ENCODE measurements around the gene MCUB. TPM values are rescaled to one million over a fixed set of nuclear protein-coding genes. Genes with fewer than 3 reads are reported as not detected.

The MCUB gene
- total RNA-seq, 1 donor from 2014 or later = 44.9 TPM

DNA sequence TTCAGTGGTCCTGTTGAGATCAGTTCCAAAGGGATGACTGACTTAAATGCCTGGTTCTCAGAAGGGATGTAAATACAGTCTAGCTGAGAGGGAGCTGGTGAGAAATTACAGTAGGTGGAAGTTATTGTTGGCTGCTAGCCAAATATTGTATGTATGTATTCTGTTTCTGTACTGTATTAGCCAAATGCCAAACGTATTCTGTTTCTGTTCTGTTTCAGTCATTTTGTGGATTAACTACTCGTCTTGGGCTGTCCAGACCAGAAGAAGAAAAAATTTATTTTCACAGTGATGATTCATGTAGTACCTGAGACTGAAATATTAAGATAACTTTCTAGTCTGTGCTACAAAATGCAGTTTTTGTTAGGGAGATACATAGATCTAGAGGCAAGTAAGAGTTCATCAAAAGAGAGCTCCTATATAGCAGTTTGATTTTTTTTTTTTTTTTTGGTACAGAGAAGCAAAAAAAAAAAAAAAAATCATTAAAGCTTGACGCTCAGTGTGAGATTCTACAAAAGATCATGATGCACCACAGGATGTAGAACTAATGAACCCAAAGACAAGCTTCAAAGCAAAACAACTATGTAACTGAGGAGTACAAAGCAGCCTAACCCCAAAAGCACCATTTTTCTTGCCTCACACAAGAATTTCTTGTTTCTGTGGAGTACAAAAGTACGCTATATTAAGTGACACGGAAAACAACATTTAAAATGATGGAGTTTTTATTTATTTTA lies 88.4 kb downstream of the MCUB start:
- TF ChIP-seq, protein P1, sequence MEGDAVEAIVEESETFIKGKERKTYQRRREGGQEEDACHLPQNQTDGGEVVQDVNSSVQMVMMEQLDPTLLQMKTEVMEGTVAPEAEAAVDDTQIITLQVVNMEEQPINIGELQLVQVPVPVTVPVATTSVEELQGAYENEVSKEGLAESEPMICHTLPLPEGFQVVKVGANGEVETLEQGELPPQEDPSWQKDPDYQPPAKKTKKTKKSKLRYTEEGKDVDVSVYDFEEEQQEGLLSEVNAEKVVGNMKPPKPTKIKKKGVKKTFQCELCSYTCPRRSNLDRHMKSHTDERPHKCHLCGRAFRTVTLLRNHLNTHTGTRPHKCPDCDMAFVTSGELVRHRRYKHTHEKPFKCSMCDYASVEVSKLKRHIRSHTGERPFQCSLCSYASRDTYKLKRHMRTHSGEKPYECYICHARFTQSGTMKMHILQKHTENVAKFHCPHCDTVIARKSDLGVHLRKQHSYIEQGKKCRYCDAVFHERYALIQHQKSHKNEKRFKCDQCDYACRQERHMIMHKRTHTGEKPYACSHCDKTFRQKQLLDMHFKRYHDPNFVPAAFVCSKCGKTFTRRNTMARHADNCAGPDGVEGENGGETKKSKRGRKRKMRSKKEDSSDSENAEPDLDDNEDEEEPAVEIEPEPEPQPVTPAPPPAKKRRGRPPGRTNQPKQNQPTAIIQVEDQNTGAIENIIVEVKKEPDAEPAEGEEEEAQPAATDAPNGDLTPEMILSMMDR (IDR thresholded peaks at IDR 0.05; ENCODE audit: unreplicated experiment) = no peak
- H3K36me3 Mint-ChIP-seq (ENCODE audit: low read depth, unreplicated experiment) = no peaks in the 10 kb centered on the region
- H3K4me3 Mint-ChIP-seq (ENCODE audit: unreplicated experiment) = no peak overlapping the region
- DNase-seq (ENCODE audit: low spot score) = no peak
- no peaks in the 10 kb centered on the region for H3K9me3 Mint-ChIP-seq (ENCODE audit: unreplicated experiment)
- peaks cover 9% of the 10 kb centered on the region for H3K4me1 Mint-ChIP-seq (ENCODE audit: unreplicated experiment)
- H3K27ac Mint-ChIP-seq (ENCODE audit: unreplicated experiment) = peak overlapping the region; percentile 7
- no peaks in the 10 kb centered on the region for H3K27me3 Mint-ChIP-seq (ENCODE audit: unreplicated experiment)

DNA sequence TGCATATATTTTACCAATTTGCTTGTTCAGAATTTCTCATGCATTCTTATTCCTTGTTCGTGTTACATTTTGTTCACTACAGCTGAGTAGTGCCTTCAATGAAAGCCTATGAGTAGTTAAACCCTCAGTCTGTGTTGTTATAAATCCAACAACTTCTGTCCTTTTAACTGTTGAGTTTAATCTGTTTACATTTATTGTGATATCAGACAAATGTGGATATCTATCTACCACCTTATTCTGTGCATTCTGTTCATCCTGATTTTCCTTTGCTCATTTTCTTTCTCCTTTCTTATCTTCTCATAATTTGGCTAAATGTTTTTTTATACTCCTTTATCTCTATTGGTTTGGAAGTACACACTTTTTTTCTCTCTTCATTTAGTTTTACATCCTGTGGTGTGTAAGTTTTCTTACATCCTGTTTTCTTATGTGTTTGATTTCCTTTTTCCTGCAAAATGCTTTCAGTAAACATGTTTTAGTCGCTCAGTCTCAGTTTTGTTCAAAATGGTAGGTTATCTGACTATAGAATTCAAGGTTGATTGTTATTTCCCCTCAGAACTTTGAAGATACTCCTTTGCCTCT lies 89.0 kb downstream of the MCUB start:
- TF ChIP-seq, protein P1 (IDR thresholded peaks at IDR 0.05; ENCODE audit: unreplicated experiment) = no peak
- peaks cover 9% of the 10 kb centered on the region for H3K4me1 Mint-ChIP-seq (ENCODE audit: unreplicated experiment)
- H3K27ac Mint-ChIP-seq (ENCODE audit: unreplicated experiment) = peak overlapping the region; percentile 40
- H3K27me3 Mint-ChIP-seq (ENCODE audit: unreplicated experiment) = no peaks in the 10 kb centered on the region
- H3K36me3 Mint-ChIP-seq (ENCODE audit: low read depth, unreplicated experiment) = no peaks in the 10 kb centered on the region
- H3K9me3 Mint-ChIP-seq (ENCODE audit: unreplicated experiment) = no peaks in the 10 kb centered on the region
- H3K4me3 Mint-ChIP-seq (ENCODE audit: unreplicated experiment) = no peak overlapping the region
- DNase-seq (ENCODE audit: low spot score) = no peak

DNA sequence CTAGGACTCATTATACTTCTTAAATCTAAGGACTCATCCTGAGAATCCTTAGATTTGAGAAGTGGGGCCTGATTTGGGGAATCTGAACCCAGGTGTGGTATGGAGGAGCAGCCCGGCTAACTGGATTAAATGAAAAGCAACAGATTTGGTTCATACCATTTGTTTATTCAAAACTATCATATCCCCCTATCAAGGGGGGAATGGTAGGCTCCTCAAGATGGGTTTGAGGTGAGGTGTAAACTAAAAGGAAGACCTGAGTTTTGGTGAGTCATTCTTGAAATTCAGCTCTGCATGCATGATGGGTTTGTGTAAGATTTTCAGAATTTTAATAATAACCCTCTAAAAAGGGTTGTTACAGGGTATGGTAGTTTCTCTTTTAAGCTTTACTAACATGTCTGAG lies 89.8 kb downstream of the MCUB start:
- Mint-ChIP-seq H3K4me1 (ENCODE audit: unreplicated experiment) (peaks cover 9% of the 10 kb centered on the region), H3K36me3 (ENCODE audit: low read depth, unreplicated experiment) (no peaks in the 10 kb centered on the region), H3K9me3 (ENCODE audit: unreplicated experiment) (no peaks in the 10 kb centered on the region), H3K27me3 (ENCODE audit: unreplicated experiment) (no peaks in the 10 kb centered on the region), H3K27ac (ENCODE audit: unreplicated experiment) (no peak overlapping the region), H3K4me3 (ENCODE audit: unreplicated experiment) (no peak overlapping the region)
- DNase-seq (ENCODE audit: low spot score) = no peak
- TF ChIP-seq, protein P1 (IDR thresholded peaks at IDR 0.05; ENCODE audit: unreplicated experiment) = no peak

DNA sequence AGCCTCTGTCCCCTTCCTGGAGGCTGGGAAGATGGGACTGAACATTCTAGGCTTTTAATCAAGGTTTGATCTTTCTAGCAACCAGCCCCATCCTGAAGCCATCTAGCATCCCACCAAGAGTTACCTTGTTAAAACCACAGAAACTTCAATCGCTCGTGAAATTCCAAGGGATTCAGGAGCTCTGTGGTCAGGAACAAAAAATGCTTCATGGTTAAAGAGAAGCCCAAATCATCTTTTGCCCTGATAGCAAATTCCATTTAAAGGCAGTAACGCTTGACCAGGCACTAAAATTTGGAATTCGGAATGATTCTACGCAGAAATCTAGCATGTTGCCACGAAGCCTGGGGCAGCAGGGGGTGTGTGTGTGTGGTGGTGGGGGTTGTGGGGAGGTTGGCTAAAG lies 95.3 kb downstream of the MCUB start:
- TF ChIP-seq, protein P1 (IDR thresholded peaks at IDR 0.05; ENCODE audit: unreplicated experiment) = no peak
- H3K9me3 Mint-ChIP-seq (ENCODE audit: unreplicated experiment) = no peaks in the 10 kb centered on the region
- H3K4me1 Mint-ChIP-seq (ENCODE audit: unreplicated experiment) = no peaks in the 10 kb centered on the region
- no peak for DNase-seq (ENCODE audit: low spot score)
- H3K27ac Mint-ChIP-seq (ENCODE audit: unreplicated experiment) = no peak overlapping the region
- no peaks in the 10 kb centered on the region for H3K27me3 Mint-ChIP-seq (ENCODE audit: unreplicated experiment)
- no peaks in the 10 kb centered on the region for H3K36me3 Mint-ChIP-seq (ENCODE audit: low read depth, unreplicated experiment)
- no peak overlapping the region for H3K4me3 Mint-ChIP-seq (ENCODE audit: unreplicated experiment)

DNA sequence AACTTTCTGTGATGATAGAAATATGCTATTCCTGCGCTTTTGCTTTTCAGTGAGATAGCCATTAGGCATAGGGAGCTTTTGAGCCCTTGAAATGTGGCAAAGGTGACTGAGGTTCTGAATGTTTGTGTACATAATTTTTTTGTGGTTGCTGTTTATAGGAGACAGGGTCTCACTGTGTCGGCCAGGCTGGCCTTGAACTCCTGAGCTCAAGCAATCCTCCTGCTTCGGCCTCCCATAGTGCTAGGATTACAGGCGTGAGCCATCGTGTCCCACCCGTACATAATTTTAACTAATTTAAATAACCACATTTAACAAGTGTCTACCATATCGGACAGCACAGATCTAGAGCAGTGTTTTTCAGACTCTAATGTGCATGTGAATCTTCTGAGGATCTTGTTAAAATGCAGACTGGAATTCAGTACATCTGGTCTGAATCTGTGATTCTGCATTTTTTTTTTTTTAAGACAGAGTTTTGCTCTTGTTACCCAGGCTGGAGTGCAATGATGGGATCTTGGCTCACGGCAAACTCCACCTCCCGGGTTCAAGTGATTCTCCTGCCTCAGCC lies 97.9 kb downstream of the MCUB start:
- no peaks in the 10 kb centered on the region for H3K36me3 Mint-ChIP-seq (ENCODE audit: low read depth, unreplicated experiment)
- no peaks in the 10 kb centered on the region for H3K27me3 Mint-ChIP-seq (ENCODE audit: unreplicated experiment)

More for the DNA sequence above, 97.9 kb downstream of the MCUB start:
- Mint-ChIP-seq H3K9me3 (ENCODE audit: unreplicated experiment) (no peaks in the 10 kb centered on the region), H3K27ac (ENCODE audit: unreplicated experiment) (no peak overlapping the region), H3K4me3 (ENCODE audit: unreplicated experiment) (no peak overlapping the region), H3K4me1 (ENCODE audit: unreplicated experiment) (no peaks in the 10 kb centered on the region)
- no peak for DNase-seq (ENCODE audit: low spot score)
- TF ChIP-seq, protein P1 (IDR thresholded peaks at IDR 0.05; ENCODE audit: unreplicated experiment) = no peak
